GM19395 (cell line): Measurements from ENCODE around the gene H6PD.

Experiments
- ATAC-seq: cut with Tn5 transposase; IDR thresholded peaks from one replicate; pipeline ENCODE4 v1.9.1; 2021; ENCODE audit warnings: mild to moderate bottlenecking, moderate library complexity; ENCODE audit not compliant: unreplicated experiment

Gene H6PD

DNA sequence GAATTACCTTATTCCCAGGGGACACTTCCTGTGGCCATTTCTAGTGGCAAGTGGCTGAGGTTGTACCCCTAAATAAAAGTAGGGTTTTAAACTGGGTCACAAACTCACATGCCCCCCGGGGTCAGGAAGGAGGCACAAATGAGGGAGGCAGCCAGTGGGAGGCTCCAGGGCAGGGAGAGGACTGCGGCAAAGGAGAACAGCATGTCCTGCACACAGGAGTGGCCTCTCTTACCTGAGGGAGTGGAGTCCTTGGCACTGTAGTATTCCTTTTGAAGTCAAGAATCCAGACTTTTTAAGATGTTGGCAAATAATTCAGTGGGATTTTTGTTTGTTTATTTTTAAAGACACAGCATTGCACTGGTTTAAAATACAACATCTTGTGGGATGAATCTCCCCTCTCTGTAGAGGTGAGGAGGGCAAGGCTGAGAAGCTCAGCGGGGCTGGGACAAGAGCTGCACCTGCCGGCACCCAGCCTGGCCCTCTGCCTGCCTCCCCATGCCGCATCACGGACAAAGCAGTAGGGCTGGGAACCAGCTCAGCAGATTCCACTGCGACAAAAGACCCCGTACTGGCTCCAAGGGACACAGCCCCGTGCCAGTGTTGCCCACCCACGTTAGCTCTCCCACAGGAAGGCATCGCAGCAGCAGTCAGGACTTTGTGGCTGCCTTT lies 80.3 kb downstream of the H6PD start:
- no peak for ATAC-seq

GRCh38 chr1:9315411-9316079 lies 81.0 kb downstream of the H6PD start:
- ATAC-seq = no peak

- ATAC-seq = no peak
Measured at GRCh38 chr1:9316080-9316444, 81.5 kb downstream of the H6PD start.

DNA sequence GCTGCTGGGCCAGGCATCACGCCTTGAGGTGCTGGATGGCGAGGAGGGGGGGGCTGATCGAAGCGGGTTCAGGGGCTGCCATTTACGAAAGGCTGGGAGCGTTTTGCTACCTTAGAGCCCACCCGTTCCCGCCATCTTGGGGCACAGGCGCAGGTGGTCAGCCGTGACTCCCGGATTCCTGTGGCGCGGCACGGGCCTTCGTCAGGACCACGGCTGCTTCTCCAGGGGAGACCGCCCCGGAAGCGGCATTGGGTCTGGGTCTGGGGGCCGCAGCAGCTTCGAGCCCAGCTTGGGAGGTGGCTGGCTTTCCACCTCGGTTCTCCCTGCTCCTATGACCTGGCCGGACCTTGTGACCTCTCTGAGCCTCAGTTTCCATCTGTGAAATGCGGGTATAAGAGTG lies 81.9 kb downstream of the H6PD start:
- ATAC-seq = no peak

DNA sequence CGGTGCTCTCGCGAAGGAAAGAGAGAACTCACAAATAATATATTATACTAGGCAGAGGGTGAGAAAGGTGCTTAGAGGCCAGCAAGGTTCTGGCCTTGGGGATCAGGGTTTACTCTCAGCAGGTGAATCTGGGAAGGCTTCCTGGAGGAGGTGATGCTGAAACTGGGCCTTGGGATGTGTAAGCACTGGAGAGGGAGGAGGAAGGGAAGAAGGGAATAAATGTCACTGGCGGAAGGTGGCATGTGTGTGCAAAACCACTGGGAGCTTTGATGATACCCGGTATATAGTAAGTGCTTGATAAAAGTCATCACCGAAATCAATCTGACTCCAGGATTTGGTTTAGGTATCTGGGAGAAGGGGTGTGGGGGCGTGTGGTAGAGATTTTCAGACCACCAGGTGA lies 82.5 kb downstream of the H6PD start:
- ATAC-seq = no peak

- ATAC-seq = no peak
Measured at GRCh38 chr1:9317591-9318417, 83.2 kb downstream of the H6PD start.

GRCh38 chr1:9319208-9319788 lies 84.7 kb downstream of the H6PD start:
- no peak for ATAC-seq

DNA sequence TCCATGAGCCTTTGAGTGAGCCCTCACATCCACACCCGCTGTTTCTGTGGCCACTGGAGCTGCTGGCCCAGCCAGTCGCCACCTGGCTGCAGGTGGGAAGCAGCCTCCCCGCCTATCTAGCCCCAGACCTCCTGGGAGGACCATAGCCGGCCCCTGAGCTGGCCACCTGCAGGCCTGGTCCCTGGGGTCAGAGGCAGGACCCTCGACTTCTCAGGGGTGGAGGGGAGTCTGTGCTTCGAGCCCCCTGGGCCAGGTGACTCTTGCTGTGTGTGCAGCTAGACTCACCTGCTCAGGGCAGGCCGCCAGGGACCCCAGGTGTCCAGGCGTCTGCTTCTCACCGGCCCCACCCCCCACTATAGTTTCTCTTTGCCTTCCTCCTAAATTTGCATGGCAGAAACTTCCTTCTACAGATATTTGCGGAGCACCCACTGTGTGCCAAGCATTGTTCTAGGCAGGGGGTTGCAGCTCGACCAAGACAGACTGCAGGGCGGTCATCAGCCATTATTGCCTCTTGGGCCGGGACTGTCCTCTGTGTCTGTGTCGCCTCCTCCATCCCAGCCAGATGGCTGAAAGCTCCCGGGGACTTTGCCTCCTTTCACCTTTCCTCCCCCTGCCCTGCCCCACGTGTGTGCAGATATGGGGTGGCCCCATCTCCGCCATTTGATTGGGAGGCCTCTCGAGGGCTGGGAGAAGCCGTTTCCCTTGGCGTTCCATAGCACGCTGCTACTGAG lies 85.4 kb downstream of the H6PD start:
- no peak for ATAC-seq
